Putamen (tissue), 1 donor: ENCODE measurements around the gene TOP3A.
"Not testable (repeated sequence)": the region's sequence is repeated elsewhere in the genome, so short reads cannot be mapped to it uniquely, and the experiment has no call there.

Source experiments
- DNase-seq: peaks from one replicate; pipeline ENCODE4 v3.0.0-alpha.2; 2016; ENCODE audit warnings: low spot score

The TOP3A gene

DNA sequence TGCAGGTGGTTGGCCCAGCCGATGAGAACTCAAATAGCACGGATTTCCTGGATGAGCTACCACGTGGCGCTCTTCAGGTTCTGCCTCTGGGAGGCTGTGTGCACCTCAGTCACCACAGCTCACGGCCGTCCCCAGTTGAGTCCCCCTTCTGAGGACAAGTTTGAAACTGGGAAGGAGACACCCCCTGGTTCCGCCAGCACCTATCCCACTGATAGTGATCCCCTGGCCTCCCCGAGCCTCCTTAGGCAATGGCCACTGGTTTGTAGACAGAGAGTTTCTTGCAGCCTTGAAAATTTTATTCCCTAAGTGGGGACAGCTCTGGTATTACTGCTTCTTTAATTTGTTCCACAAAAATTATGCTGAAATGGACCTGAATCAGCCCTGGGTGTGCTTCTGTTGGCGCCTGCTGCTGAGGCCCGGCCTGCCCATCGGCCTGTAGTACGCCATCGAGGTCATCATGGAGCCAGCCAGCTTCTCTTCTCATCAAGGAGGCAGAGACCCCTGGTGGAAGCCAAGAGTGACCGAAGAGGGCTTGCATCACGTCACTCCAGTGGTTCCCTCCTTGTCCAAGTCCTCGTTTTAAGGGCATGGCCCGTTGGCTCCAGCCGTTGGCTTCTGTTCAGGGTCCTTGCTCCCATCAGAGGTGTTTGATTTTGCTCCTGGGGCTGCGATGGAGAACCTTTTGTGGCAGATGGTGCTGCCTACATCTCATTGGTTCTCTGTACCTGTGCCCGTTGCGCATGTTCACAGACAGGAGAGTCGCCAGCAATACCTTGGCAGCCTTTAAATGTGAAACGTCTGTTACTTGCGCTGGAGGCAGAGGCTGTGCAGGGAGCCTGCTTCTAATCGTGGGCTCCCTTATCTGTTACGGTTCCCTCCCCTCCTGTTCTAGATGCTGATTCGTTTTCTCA is 9.6 kb upstream of the TOP3A start:
- no peak for DNase-seq

DNA sequence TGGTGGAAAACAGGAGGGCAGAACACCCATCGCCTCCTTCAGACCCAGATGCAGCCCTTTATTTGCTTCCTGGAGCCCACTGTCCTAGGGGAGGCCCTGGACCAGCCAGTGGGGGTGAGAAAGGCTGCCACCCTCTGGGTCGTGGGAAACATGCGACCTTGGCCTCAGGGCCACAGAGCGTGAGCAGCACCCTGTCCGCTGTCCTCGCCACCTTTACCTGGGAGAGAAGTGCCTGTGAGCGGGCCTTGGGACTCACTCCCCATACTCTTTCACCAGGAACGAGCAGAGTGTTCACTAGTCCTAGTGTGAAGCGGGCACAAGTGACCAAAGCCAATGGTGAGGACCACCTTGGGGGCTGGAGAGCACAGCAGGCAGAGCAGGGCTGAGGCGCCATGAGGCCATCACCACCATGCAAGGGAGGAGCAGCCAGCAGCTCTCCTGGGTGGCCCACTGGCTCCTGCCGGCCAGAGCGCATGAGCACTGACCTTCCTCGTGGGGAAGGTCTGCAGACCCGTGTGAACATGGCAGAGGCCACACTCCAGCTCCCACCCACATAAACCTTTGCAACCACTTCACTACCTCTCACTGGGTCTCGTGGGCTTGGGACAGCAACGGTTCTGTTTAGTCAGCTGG is 8.8 kb upstream of the TOP3A start:
- no peak for DNase-seq

DNA sequence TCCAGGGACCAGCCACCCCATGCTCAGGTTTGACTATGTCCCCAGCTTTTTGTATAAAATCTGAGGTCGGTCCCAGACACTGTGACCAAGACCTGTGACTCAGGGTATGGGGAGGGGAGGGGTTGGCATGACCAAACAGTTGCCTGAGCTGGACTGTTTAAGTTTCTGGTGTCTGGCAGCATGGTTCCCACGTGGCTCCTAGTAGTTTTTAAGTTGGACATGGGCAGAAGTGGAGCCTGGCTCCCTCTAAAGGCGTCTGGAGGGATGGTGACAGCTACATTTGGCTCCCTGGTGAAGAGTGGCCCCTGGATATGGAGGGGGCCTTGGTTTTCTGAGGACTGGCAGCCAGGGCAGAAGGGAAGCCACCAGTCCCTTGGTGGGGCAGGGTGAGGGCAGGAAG is 8.2 kb upstream of the TOP3A start:
- no peak for DNase-seq

GRCh38 chr17:18322522-18322921 is 7.7 kb upstream of the TOP3A start:
- no peak for DNase-seq

- no peak for DNase-seq
Measured at GRCh38 chr17:18321309-18321708, 6.5 kb upstream of the TOP3A start.

DNA sequence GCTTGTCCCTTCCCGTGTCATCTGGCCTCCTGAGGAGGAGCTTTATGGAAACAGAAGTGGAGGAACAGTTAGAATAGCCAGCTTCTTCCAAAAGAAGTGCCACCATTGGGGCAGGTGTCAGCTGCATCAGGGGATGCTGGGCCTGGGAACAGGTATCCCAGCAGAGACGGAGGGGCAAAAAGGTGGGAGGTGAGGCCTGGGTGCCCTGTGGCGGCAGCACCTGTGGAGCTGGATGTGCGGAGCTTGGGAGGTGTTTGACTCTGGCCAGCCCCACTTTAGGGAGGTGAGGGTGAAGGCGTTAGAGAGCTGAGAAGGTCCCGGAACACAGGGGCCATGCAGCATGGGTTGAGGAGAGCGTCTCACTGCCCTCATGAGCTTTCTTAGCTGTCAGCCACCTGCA is 5.5 kb upstream of the TOP3A start:
- no peak for DNase-seq

- no peak for DNase-seq
Measured at GRCh38 chr17:18319604-18320256, 4.9 kb upstream of the TOP3A start.

GRCh38 chr17:18318771-18319450 is 4.1 kb upstream of the TOP3A start:
- no peak for DNase-seq

GRCh38 chr17:18318117-18318516 is 3.3 kb upstream of the TOP3A start:
- no peak for DNase-seq

- DNase-seq: no peak
Measured at GRCh38 chr17:18315961-18316360, 1.2 kb upstream of the TOP3A start.

DNA sequence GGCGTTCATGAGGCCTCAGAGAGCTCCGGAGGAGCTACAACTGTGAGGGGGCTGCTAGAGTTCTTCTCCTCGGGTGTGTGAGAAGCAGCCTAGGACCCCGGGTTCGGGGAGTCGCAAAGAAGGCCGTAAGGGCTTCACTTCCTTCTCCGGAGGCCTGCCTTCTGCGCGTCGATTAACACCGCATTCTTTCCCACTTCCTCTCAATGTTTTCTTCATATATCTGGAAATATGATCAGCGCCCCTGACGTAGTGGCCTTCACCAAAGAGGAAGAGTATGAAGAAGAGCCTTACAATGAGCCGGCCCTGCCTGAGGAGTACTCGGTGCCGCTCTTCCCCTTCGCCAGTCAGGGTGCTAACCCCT is 748 bp upstream of the TOP3A start:
- DNase-seq: no peak

DNA sequence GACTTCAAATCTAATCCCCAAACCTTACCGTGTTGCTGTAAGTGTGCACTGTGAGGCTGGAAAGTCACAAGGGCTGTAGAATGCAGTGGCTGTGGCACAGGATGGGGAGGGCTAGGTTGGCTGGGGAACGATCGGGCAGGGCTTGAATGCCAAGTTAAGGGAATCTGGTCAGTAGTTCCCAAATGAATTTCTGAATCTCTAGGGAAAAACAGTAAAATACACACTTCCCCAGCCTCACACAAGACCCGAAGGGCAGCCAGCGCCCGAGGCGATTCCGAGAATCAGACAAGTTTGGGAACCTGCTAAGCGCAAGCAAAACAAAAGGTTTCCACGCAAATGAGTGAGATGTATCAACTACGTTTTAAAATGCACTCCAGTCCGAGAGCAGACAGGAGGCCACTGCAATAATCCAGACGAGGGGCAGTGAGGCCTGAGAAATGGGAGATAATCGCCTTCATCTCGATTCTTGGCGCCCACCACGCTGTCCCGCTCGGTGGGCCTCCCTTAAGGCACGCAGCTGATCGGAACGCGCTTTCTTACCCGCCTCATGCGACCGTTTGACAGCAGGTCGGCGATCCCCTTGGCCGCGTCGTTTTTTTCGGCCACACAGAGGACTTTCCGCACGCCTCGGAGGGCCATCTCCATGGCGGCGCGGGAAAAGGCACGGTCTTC is 599 bp downstream of the TOP3A start:
- DNase-seq: no peak

GRCh38 chr17:18309202-18309601 is 5.6 kb downstream of the TOP3A start:
- DNase-seq: no peak

- not testable (repeated sequence) for DNase-seq
Measured at GRCh38 chr17:18303206-18303605, 11.6 kb downstream of the TOP3A start.

GRCh38 chr17:18300725-18301480 is 13.9 kb downstream of the TOP3A start:
- no peak for DNase-seq

DNA sequence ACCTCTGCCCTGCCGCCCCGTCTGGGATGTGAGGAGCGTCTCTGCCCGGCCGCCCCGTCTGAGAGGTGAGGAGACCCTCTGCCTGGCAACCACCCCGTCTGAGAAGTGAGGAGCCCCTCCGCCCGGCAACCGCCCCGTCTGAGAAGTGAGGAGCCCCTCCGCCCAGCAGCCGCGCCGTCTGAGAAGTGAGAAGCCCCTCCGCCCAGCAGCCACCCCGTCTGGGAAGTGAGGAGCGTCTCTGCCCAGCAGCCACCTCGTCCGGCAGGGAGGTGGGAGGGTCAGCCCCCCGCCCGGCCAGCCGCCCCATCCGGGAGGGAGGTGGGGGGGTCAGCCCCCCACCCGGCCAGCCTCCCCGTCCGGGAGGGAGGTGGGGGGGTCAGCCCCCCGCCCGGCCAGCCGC is 16.7 kb downstream of the TOP3A start:
- DNase-seq: not testable (repeated sequence)

DNA sequence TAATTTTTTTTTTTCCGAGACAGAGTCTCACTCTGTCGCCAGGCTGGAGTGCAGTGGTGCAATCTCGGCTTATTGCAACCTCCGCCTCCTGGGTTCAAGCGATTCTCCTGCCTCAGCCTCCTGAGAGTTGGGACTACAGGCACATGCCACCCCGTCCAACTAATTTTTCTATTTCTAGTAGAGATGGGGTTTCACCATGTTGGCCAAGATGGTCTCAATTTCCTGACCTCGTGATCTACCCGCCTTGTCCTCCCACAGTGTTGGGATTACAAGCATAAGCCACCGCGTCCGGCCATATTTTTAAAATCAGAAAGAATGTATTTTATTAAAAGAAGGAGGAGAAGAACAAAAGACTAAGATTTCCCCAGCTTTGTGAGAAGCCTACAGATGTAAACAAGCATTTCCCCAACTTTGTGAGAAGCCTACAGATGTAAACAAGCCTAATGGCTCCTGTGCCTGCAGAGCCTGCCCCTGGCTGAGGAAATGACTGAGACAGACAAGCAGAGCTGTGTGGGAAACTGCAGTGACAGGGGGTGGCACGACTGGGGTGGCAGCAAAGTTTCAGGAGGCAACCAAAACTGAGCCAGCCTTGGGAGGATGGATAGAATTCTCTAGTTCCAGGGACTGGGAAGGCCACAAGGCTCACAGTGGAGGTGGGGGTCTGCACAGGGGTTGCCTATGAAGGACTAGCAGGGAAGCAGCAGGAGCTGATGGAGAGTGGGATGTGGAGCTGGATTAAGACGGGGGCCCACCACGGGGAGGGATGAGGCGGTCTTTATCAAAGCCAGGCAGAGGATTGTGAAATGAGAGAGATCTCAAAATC is 22.9 kb downstream of the TOP3A start:
- no peak for DNase-seq

- DNase-seq: no peak
Measured at GRCh38 chr17:18285296-18285695, 29.5 kb downstream of the TOP3A start.

- no peak for DNase-seq
Measured at GRCh38 chr17:18281788-18282187, 33.0 kb downstream of the TOP3A start.

DNA sequence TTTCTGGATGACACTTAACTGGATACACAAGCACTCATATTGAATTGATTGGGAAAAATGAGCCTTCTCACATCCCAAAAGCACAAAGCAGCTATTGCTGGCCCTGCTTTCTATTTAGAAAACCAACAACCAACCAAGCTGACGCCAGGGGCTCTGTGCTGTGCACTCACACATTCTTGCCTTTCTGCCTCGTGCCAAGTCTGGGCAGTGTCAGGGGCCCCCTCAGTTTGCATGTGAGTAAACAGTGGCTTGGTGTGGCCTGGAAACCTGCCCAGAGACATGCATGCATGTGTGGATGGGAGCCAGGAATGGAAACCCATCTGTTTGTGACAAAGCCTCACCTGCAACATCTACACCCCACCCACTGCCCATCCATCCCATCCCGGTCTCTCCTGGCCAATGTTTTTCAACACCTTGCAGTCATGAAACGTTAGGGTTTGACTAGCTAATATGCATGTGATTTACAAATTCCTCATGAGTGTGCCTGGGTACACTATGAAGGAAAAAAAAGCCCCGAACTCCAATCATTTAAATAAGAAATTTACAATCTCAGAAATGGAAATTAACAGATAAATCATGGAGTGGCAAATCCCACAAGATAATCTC is 33.9 kb downstream of the TOP3A start:
- no peak for DNase-seq
